ENCODE results near the gene CST2. TPM values are rescaled to one million over a fixed set of nuclear protein-coding genes. Genes with fewer than 3 reads are reported as not detected.
"Not testable (repeated sequence)": the region's sequence is repeated elsewhere in the genome, so short reads cannot be mapped to it uniquely, and the experiment has no call there.

The CST2 gene
- total and polyA plus RNA-seq, 12 donors = 0.75 TPM; not detected in 11

DNA sequence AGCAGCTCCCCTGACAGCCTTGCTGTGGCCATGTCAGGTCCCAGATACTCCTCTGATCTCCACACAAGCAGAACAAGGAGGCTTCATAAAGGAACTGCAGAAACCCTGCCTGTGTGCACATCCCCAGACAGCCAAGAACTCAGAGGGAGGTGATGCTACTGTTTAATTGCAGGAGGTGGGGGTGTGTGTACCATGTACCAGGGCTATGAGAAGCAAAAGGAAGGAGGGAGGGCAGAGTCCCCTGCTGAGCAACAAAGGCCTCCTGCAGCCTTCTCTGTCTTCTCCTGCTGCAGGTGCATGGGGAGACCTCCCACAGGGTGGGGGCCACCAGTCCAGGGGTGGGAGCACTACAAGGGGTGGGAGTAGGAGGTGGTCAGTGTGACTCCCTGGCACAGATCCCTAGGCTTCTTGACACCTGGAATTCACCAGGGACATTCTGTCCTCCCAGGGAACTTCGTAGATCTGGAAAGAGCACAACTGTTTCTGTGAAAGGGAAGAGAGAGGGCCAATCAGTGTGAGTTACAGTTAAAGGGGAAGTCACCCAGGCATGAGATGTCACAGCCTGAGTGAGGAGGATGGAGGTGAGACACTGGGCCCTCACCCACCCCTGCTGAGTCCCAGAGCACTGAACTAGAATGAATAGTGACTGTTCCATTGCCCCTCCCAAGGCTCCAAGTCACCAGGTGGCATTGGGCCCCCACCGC lies 2.8 kb downstream of the CST2 start:
- H3K9me3 ChIP-seq = no peaks in the 10 kb centered on the region
- peaks cover 0 to 3% (median 0%) of the 10 kb centered on the region in 9 donors for H3K4me1 ChIP-seq
- ATAC-seq (peak in 1 of 8 donors; percentile 50), DNase-seq (no peak)
- intact Hi-C loops (cut with DNase I) = loop anchor here in 1 of 10 donors (10.0 kb wide), 1 partner anchor 49 kb away; no protein-coding TSS in a partner anchor
- H3K27ac ChIP-seq = no peak overlapping the region
- no peaks in the 10 kb centered on the region for H3K36me3 ChIP-seq
- no peak for TF ChIP-seq CTCF (IDR thresholded peaks at IDR 0.05)
- H3K4me3 ChIP-seq = no peak overlapping the region
- WGBS, 2 donors = 58 to 62% methylated on average over 2 of the region's 2 CpGs
- H3K27me3 ChIP-seq = no peaks in the 10 kb centered on the region

- 48 to 49% methylated on average over 5 of the region's 5 CpGs for WGBS, 2 donors
- Histone ChIP-seq H3K4me3 (no peak overlapping the region), H3K4me1 (peaks cover 0 to 3% (median 0%) of the 10 kb centered on the region in 9 donors), H3K9me3 (no peaks in the 10 kb centered on the region), H3K36me3 (no peaks in the 10 kb centered on the region), H3K27ac (no peak overlapping the region), H3K27me3 (no peaks in the 10 kb centered on the region)
- ATAC-seq (no peak), DNase-seq (no peak)
- TF ChIP-seq CTCF (IDR thresholded peaks at IDR 0.05) = no peak
- intact Hi-C loops (cut with DNase I) = loop anchor here in 1 of 10 donors (10.0 kb wide), 1 partner anchor 48 kb away; no protein-coding TSS in a partner anchor
These were observed 3.4 kb downstream of the CST2 start for GRCh38 chr20:23823111-23823510.

GRCh38 chr20:23820493-23820892 lies 6.0 kb downstream of the CST2 start:
- DNase-seq (no peak), ATAC-seq (no peak)
- WGBS, 2 donors = 35 to 46% methylated on average over 2 of the region's 2 CpGs
- H3K27ac ChIP-seq = no peak overlapping the region
- TF ChIP-seq CTCF (IDR thresholded peaks at IDR 0.05) = no peak
- H3K27me3 ChIP-seq = no peaks in the 10 kb centered on the region
- H3K36me3 ChIP-seq = no peaks in the 10 kb centered on the region
- no peak overlapping the region for H3K4me3 ChIP-seq
- no peaks in the 10 kb centered on the region for H3K9me3 ChIP-seq
- H3K4me1 ChIP-seq = peaks cover 0 to 3% (median 0%) of the 10 kb centered on the region in 9 donors
- intact Hi-C loops (cut with DNase I) = loop anchor here in 1 of 10 donors (10.0 kb wide), 1 partner anchor 46 kb away; no protein-coding TSS in a partner anchor

- H3K4me1 ChIP-seq; H3K9me3 ChIP-seq; DNase-seq; ATAC-seq; H3K4me3 ChIP-seq; intact Hi-C loops (cut with DNase I); H3K27ac ChIP-seq; H3K27me3 ChIP-seq; H3K36me3 ChIP-seq: not testable (repeated sequence)
- 94 to 96% methylated on average over 1 of the region's 1 CpG for WGBS, 2 donors
These were observed 15.0 kb downstream of the CST2 start for GRCh38 chr20:23811559-23811958.

DNA sequence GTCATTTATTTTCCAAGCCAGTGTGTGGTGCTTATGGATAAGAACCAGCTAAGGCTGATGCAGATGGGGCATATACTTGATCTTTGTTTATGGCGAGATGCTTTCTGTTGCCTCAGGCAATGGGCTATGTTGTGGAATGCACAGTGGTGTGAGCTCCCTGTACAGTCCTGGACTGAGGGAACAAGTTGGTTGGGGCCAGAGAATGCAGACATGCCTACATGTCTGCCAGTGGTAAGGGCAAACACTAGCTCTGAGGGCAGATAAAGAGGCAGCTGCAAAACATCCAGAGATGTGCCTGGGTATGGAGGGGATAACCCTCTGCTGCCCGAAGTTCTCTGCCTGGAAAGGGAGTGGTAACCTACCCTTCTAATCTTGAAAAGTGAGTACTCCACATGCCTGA lies 16.2 kb downstream of the CST2 start:
- H3K27me3 ChIP-seq; H3K36me3 ChIP-seq; H3K4me1 ChIP-seq; intact Hi-C loops (cut with DNase I); H3K27ac ChIP-seq; DNase-seq; H3K9me3 ChIP-seq; H3K4me3 ChIP-seq: not testable (repeated sequence)
- WGBS, 2 donors = 68 to 80% methylated on average over 2 of the region's 2 CpGs
- ATAC-seq = peak in 6 of 8 donors; percentile 27 to 98 (median 64)

Measured in heart right ventricle (tissue), 16 donors.